GM12891 (cell line): ENCODE data around the gene EVI5.

Experiments
- POLR2A ChIP-seq: IDR thresholded peaks from 2 replicates; pipeline ENCODE4 v1.6.1; 2011; ENCODE audit warnings: low read depth, low read length, control low read depth
- POLR2AphosphoS5 ChIP-seq: IDR thresholded peaks from 2 replicates; pipeline ENCODE4 v1.6.1; 2011; ENCODE audit warnings: low read depth, low read length, control low read depth
- POU2F2 ChIP-seq: IDR thresholded peaks from 2 replicates; pipeline ENCODE4 v1.6.1; 2011; ENCODE audit warnings: low read depth, mild to moderate bottlenecking, control low read depth, low read length, moderate library complexity
- SPI1 ChIP-seq: IDR thresholded peaks from 2 replicates; pipeline ENCODE4 v1.6.1; 2011; ENCODE audit warnings: low read depth, low read length, control low read depth
- TAF1 ChIP-seq: IDR thresholded peaks from 2 replicates; pipeline ENCODE4 v1.6.1; 2011; ENCODE audit warnings: low read depth, low read length, control low read depth

DNA sequence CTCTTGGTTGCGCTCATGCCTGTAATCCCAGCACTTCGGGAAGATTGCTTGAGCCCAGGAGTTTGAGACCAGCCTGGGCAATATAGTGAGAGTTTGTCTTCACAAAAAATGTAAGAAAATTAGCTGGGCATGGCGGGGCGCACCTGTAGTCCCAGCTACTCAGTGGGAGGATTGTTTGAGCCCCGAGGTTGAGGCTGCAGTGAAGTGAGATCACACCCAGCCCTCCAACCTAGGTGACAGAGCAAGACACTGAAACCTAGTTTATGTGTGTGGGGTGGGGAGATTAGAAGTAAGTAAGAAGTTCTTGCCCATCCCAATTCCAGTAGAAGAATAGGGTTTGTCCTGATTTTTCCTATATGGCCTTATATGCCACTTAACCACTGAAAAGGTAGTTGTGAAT is 48.9 kb upstream of the EVI5 start:
- TF ChIP-seq POLR2A: no peak
- no peak for TF ChIP-seq POLR2AphosphoS5
- TF ChIP-seq TAF1: no peak
- no peak for TF ChIP-seq SPI1
- TF ChIP-seq POU2F2: no peak
